K562 (cell line): ENCODE data around the gene AKT2. TPM values are rescaled to one million over a fixed set of nuclear protein-coding genes. Genes with fewer than 3 reads are reported as not detected.
A peak's percentile ranks its signal among the peaks of the same experiment; 100 is the strongest.

Experiments
- ATAC-seq: fragments of 200-7000 bp; cut with Tn5 transposase; 3 replicates; pipeline ENCODE4 v1.9.1; 2020; ENCODE audit warnings: moderate library complexity
- BruUV-seq: library from RNA; stranded (reverse); fragments of 400-500 nt; replicated peaks from 2 replicates; lab custom pipeline; 2021; lab: Mats Ljungman, UMichigan
- CTCF ChIA-PET: fragments of 300-600 bp; formaldehyde crosslinking; extraction: SDS; loops from one replicate; lab custom pipeline; 2021; ENCODE audit warnings: low intra/inter-chr PET ratio; lab: Yijun Ruan, JAX
- POLR2A ChIA-PET: fragments of 300-600, 350-650 bp; sonication (Branson Sonifier 250); formaldehyde crosslinking; extraction: SDS; loops from one replicate; lab custom pipeline; 2021; ENCODE audit warnings: antibody characterized with exemption, inconsistent platforms; lab: Yijun Ruan, JAX
- DNase-seq, 4 experiments: peaks; one replicate each; pipeline versions ENCODE4 v3.0.0 to v3.0.0-alpha.2; 2011 to 2018; ENCODE audit warnings: low spot score in 3 of 4, mixed read lengths in 3 of 4; ENCODE audit errors: extremely low read depth in 1 of 4
- FAIRE-seq: peaks from 2 replicates; lab custom pipeline; 2011; peaks lifted over from hg19 to GRCh38; lab: Jason Lieb, UNC
- H2AFZ ChIP-seq: 2 replicates; pipeline ENCODE4 v1.6.0; 2011; ENCODE audit warnings: low read depth, low read length, control low read depth, inconsistent platforms
- H3K27ac ChIP-seq: fragments of 200-600 bp; 3 replicates; pipeline ENCODE4 v1.8.0; 2011; ENCODE audit warnings: low read depth, mild to moderate bottlenecking, control low read depth, inconsistent platforms, low read length, moderate library complexity, mixed read lengths; ENCODE audit errors: extremely low read depth
- H3K27me3 ChIP-seq, 2 experiments: fragments of 300-600 bp in 1 of 2; 2 replicates in 1 of 2; 3 replicates in 1 of 2; pipeline versions ENCODE4 v1.6.0 to v1.8.0; 2011; ENCODE audit warnings: inconsistent platforms in 2 of 2, low read length in 2 of 2, mild to moderate bottlenecking in 1 of 2, mixed read lengths in 1 of 2, moderate library complexity in 1 of 2; ENCODE audit not compliant: control insufficient read depth in 2 of 2, insufficient read depth in 2 of 2
- H3K36me3 ChIP-seq: fragments of 300-600 bp; 3 replicates; pipeline ENCODE4 v1.8.0; 2011; ENCODE audit warnings: mild to moderate bottlenecking, low read length, inconsistent platforms; ENCODE audit not compliant: control insufficient read depth, insufficient read depth
- H3K4me1 ChIP-seq, 2 experiments: fragments of 200-600 bp in 1 of 2; replicated peaks in 1 of 2; 2 replicates in 1 of 2; 3 replicates in 1 of 2; pipeline versions ENCODE4 v1.5.1 to v1.8.0; 2011; ENCODE audit warnings: inconsistent platforms in 2 of 2, low read length in 2 of 2, mild to moderate bottlenecking in 1 of 2, mixed read lengths in 1 of 2, moderate library complexity in 1 of 2; ENCODE audit not compliant: control insufficient read depth in 2 of 2, insufficient read depth in 2 of 2
- H3K4me2 ChIP-seq: 2 replicates; pipeline ENCODE4 v1.6.1; 2011; ENCODE audit warnings: low read length, control low read depth, inconsistent platforms, mixed read lengths; ENCODE audit not compliant: insufficient read depth
- H3K4me3 ChIP-seq: fragments of 200-600 bp; sonication (generic), shearing (Covaris generic); 2 replicates; pipeline ENCODE4 v1.5.1; 2016; ENCODE audit warnings: control low read depth, inconsistent platforms
- H3K79me2 ChIP-seq: fragments of 200-600 bp; 3 replicates; pipeline ENCODE4 v1.8.0; 2011; ENCODE audit warnings: low read length, inconsistent platforms; ENCODE audit not compliant: control insufficient read depth, insufficient read depth
- H3K9ac ChIP-seq, 2 experiments: 2 replicates each; pipeline versions ENCODE4 v1.6.0 to v1.6.1; 2011; ENCODE audit warnings: low read depth in 2 of 2, low read length in 2 of 2, control low read depth in 1 of 2, inconsistent platforms in 1 of 2, mild to moderate bottlenecking in 1 of 2, mixed read lengths in 1 of 2; ENCODE audit not compliant: insufficient read depth in 1 of 2
- H3K9me1 ChIP-seq: one replicate; pipeline ENCODE4 v1.6.0; 2011; ENCODE audit warnings: inconsistent platforms, mild to moderate bottlenecking, low read length, moderate library complexity; ENCODE audit not compliant: control insufficient read depth, insufficient read depth
- H3K9me3 ChIP-seq: replicated peaks from 2 replicates; pipeline ENCODE4 v1.5.1; 2011; ENCODE audit warnings: low read depth, low read length, inconsistent platforms; ENCODE audit not compliant: control insufficient read depth, insufficient read depth
- H4K20me1 ChIP-seq: replicated peaks from 2 replicates; pipeline ENCODE4 v1.6.1; 2011; ENCODE audit warnings: low read length, inconsistent platforms, mixed read lengths; ENCODE audit not compliant: control insufficient read depth, insufficient read depth
- CBFA2T3 ChIP-seq: fragments of 450-650 bp; IDR thresholded peaks from 2 replicates; pipeline ENCODE4 v1.6.1; 2017
- NR1H2 ChIP-seq: sonication (generic); formaldehyde crosslinking; IDR thresholded peaks from 2 replicates; pipeline ENCODE4 v1.4.0; 2020; ENCODE audit warnings: mild to moderate bottlenecking, missing genetic modification reagents
- RAD21 ChIP-seq, 2 experiments: fragments of 250-450 bp in 1 of 2; fragments of 450-650 bp in 1 of 2; sonication (Bioruptor Pico) in 1 of 2; formaldehyde crosslinking in 1 of 2; IDR thresholded peaks in 1 of 2; conservative IDR thresholded peaks in 1 of 2; 2 replicates each; pipeline versions ENCODE4 v1.4.0 to v1.8.0; 2020 to 2022; ENCODE audit warnings: mild to moderate bottlenecking in 2 of 2, moderate library complexity in 1 of 2
- RAD51 ChIP-seq: fragments of 450-650 bp; IDR thresholded peaks from 2 replicates; pipeline ENCODE4 v1.7.1; 2016; ENCODE audit warnings: low read depth, mild to moderate bottlenecking, borderline replicate concordance
- TARDBP ChIP-seq: fragments of 450-650 bp; IDR thresholded peaks from 2 replicates; pipeline ENCODE4 v1.6.1; 2016
- WGBS: fragments of 100-300 bp; shearing (Covaris generic); methylation state at CpG from one replicate; pipeline ENCODE4 v1.1.6; 2016; ENCODE audit warnings: low coverage, mixed read lengths; ENCODE audit not compliant: insufficient coverage; ENCODE audit errors: missing lambda C conversion rate; 5-methylcytosine and 5-hydroxymethylcytosine counted together
- in situ Hi-C: fragments of 300-500 bp; cut with MboI; formaldehyde crosslinking; loops from 4 replicates; pipeline ENCODE4 v1.15.0; 2018; ENCODE audit warnings: inconsistent platforms, mixed read lengths
- intact Hi-C: fragments of 100-400 bp; cut with micrococcal nuclease; formaldehyde crosslinking; loops from 2 replicates; pipeline ENCODE4 v1.14.2; 2022
- polyA plus RNA-seq, 8 experiments: library from polyadenylated mRNA; depleted of rRNA in 4 of 8; stranded (reverse) in 5 of 8; unstranded in 3 of 8; fragments of >200 nt; fragmentation: Nextera tagmentation in 2 of 8; fragmentation: Illumina TruSeq in 1 of 8; extraction: Ambion mirVana in 2 of 8; extraction: Trizol in 1 of 8; gene quantifications; 2 replicates each; pipeline versions ENCODE4 v1.2.1 to v1.2.3, GENCODE V29; 2011 to 2014; ENCODE audit warnings: inconsistent platforms in 1 of 8, missing spikeins in 1 of 8
- total RNA-seq, 7 experiments: library from RNA; depleted of rRNA in 6 of 7; stranded (reverse); fragments of >200 nt in 6 of 7; fragmentation: Illumina TruSeq in 2 of 7; extraction: Trizol in 2 of 7; gene quantifications; 2 replicates each; pipeline versions ENCODE4 v1.2.1 to v1.2.3, GENCODE V29; 2011 to 2021; ENCODE audit warnings: low replicate concordance in 1 of 7
- TF ChIP-seq, protein P1 (sequence below): fragments of 250-450 bp; sonication (Bioruptor Pico); IDR thresholded peaks from 2 replicates; pipeline ENCODE4 v1.8.0; 2022; ENCODE audit warnings: moderate library complexity, mild to moderate bottlenecking, inconsistent platforms
- TF ChIP-seq, protein P2 (sequence below): fragments of 450-650 bp; conservative IDR thresholded peaks from 2 replicates; pipeline ENCODE4 v1.6.1; 2016; ENCODE audit warnings: missing genetic modification characterization, low read depth, mild to moderate bottlenecking, missing compliant biosample characterization, moderate library complexity

AKT2 gene
- total and polyA plus RNA-seq, 9 of the 15 experiments (the other 6 are each of a cell fraction or from before 2014, with no cell fraction given) = 1.1 to 132 (median 67.7) TPM

DNA sequence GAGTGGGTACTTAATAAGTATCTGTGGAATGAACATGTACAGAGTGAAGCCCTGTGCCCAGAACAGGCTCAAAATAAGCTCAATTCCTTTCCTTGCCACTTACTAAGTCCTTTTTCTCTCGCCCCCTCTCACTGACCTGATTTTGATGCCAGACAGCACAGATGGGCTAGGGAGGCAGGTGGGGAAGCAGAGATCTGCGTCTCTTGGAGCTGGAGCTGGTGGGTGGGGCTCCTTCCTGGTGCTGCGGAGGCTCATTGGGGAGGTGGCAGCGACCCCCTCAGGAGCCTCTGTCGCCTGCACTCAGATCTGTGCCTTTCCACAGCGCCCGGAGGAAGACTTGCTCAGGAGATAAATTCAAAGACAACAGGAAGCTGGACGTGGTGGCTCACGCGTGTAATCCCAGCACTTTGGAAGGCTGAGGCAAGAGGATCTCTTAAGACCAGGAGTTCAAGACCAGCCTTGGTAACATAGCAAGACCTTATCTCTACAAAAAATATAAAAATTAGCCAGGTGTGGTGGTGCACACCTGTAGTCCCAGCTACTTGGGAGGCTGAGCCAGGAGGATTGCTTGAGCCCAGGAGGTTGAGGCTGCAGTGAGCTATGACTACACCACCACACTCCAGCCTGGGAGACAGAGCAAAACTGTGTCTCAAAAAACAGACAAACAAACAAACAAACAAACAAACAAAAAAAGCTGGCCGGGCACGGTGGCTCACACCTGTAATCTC is 14.6 kb downstream of the AKT2 start (continued):
- peak in 1 of 2 experiments; percentile 32; a peak in 2 of 4 replicates for TF ChIP-seq RAD21 (CRISPR knock-in tag; conservative IDR thresholded peaks at IDR 0.05 in 1 of 2, IDR thresholded peaks at IDR 0.05 in 1 of 2)

DNA sequence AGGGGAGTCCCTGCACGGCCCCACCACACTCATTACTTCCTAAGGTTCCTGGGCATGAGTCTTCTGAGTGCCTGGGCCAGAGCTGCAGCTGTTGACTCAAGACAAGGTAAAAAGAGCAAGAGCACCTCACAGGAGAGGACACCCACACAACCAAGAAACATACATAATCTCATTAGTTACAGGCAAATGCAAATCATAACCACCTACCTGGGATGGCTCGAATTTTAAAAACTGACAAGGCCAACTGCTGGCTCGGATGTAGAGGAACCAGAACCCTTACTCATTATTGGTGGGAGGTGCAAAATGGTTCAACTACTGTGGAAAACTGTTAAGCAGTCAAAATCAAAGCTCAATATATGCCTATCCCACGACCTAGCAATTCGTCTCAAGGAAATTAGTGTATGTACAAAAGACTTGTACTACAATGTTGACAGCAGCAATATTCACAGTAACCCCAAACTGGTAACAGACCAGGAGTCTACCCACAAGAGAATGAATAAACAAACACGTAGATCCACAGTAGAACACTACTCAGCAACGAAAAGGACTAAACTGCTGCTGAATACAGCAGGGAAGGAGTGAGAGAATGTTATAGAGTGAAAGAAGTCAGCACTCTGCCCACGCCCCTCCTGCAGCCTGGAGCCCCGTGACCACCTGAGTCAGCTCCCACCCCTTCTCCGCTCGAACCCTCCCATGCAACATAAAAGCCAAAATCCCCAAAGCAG is 15.8 kb downstream of the AKT2 start:
- BruUV-seq = no TSS peak
- no peak overlapping the region for H2AFZ ChIP-seq
- ATAC-seq = no peak
- peaks cover 62% of the 10 kb centered on the region for H3K36me3 ChIP-seq
- H3K79me2 ChIP-seq = peaks cover 93% of the 10 kb centered on the region
- peak overlapping the region; percentile 15; the same call in 1 of the 2 replicates for H3K4me2 ChIP-seq
- intact Hi-C loops = no loop called here
- H3K9me1 ChIP-seq = peaks cover 4% of the 10 kb centered on the region
- 57% methylated on average over 11 of the region's 11 CpGs for WGBS
- H3K27ac ChIP-seq = peak overlapping the region; percentile 61
- ChIA-PET CTCF (no interaction called here), POLR2A (interaction anchor here (0.6 to 1.8 kb wide), 5 partner anchors 11 to 73 kb away, joined by 3 to 19 read pairs (median 3); no protein-coding TSS in a partner anchor)
- TF ChIP-seq TARDBP (no peak), RAD51 (no peak), CBFA2T3 (no peak), NR1H2 (CRISPR knock-in tag) (no peak)
- TF ChIP-seq, protein P1, sequence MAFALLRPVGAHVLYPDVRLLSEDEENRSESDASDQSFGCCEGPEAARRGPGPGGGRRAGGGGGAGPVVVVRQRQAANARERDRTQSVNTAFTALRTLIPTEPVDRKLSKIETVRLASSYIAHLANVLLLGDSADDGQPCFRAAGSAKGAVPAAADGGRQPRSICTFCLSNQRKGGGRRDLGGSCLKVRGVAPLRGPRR (CRISPR knock-in tag) = no peak
- TF ChIP-seq, protein P2, sequence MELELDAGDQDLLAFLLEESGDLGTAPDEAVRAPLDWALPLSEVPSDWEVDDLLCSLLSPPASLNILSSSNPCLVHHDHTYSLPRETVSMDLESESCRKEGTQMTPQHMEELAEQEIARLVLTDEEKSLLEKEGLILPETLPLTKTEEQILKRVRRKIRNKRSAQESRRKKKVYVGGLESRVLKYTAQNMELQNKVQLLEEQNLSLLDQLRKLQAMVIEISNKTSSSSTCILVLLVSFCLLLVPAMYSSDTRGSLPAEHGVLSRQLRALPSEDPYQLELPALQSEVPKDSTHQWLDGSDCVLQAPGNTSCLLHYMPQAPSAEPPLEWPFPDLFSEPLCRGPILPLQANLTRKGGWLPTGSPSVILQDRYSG (tag) = 0 out of 2 replicates have a peak, but pooled peaks have one; percentile 0
- peak overlapping the region; percentile 29 to 67; a peak in 3 of 4 replicates for H3K9ac ChIP-seq
- in situ Hi-C loops = no loop called here
- no peaks in the 10 kb centered on the region for H3K27me3 ChIP-seq
- peaks cover 16% of the 10 kb centered on the region; the same call in 1 of the 2 replicates for H4K20me1 ChIP-seq
- peaks cover 60 to 85% of the 10 kb centered on the region in 2 experiments for H3K4me1 ChIP-seq
- DNase-seq = no peak
- H3K9me3 ChIP-seq = no peaks in the 10 kb centered on the region
- peak; percentile 26 for FAIRE-seq
- H3K4me3 ChIP-seq = no peak overlapping the region
